WTC11 (cell line): ENCODE results near the gene SLC2A10. TPM values are rescaled to one million over a fixed set of nuclear protein-coding genes. Genes with fewer than 3 reads are reported as not detected.

Source experiments
- ATAC-seq: fragments of 200-7000 bp; cut with Tn5 transposase; 2 replicates; pipeline ENCODE4 v1.10.0; 2021; ENCODE audit warnings: mild to moderate bottlenecking, moderate library complexity
- CTCF ChIA-PET: fragments of 300-600 bp; sonication (Branson Sonifier 250); formaldehyde crosslinking; loops from one replicate; lab custom pipeline; 2021; ENCODE audit warnings: antibody characterized with exemption; lab: Charles Lee
- POLR2A ChIA-PET: fragments of 350-600 bp; sonication (Branson Sonifier 250); formaldehyde crosslinking; loops from one replicate; lab custom pipeline; 2021; ENCODE audit warnings: antibody characterized with exemption; lab: Charles Lee
- DNase-seq: peaks from one replicate; pipeline ENCODE4 v3.0.0; 2021; ENCODE audit warnings: low spot score
- H3K27ac Mint-ChIP-seq: 2 replicates; pipeline ENCODE4 v1.8.0; 2021; ENCODE audit warnings: mixed read lengths
- H3K27me3 Mint-ChIP-seq: 2 replicates; pipeline ENCODE4 v1.8.0; 2021; ENCODE audit warnings: low read depth, mild to moderate bottlenecking, moderate library complexity, mixed read lengths
- H3K36me3 Mint-ChIP-seq: 2 replicates; pipeline ENCODE4 v1.8.0; 2021; ENCODE audit warnings: mixed read lengths
- H3K4me1 Mint-ChIP-seq: 2 replicates; pipeline ENCODE4 v1.8.0; 2022; ENCODE audit warnings: mixed read lengths
- H3K4me3 Mint-ChIP-seq: 2 replicates; pipeline ENCODE4 v1.8.0; 2021; ENCODE audit warnings: mild to moderate bottlenecking, moderate library complexity, mixed read lengths
- H3K9me3 Mint-ChIP-seq: 2 replicates; pipeline ENCODE4 v1.8.0; 2021; ENCODE audit warnings: mixed read lengths
- AFF4 ChIP-seq: sonication (generic); formaldehyde crosslinking; IDR thresholded peaks from 2 replicates; pipeline ENCODE4 v1.8.1; 2023; ENCODE audit warnings: mild to moderate bottlenecking, missing genetic modification reagents, borderline replicate concordance
- ATF6 ChIP-seq: sonication (generic); formaldehyde crosslinking; IDR thresholded peaks from 2 replicates; pipeline ENCODE4 v1.8.1; 2023; ENCODE audit warnings: mild to moderate bottlenecking, missing genetic modification reagents
- CDX4 ChIP-seq: fragments of 250-450 bp; sonication (Bioruptor Pico); IDR thresholded peaks from 2 replicates; pipeline ENCODE4 v1.9.0; 2021; ENCODE audit warnings: moderate library complexity, mild to moderate bottlenecking, inconsistent platforms, borderline replicate concordance
- E2F1 ChIP-seq: sonication (generic); formaldehyde crosslinking; IDR thresholded peaks from 2 replicates; pipeline ENCODE4 v1.8.0; 2022; ENCODE audit warnings: mild to moderate bottlenecking, missing genetic modification reagents
- E2F5 ChIP-seq: sonication (generic); formaldehyde crosslinking; IDR thresholded peaks from 2 replicates; pipeline ENCODE4 v1.8.1; 2022; ENCODE audit warnings: mild to moderate bottlenecking, moderate library complexity, missing genetic modification reagents
- ETV6 ChIP-seq: sonication (generic); formaldehyde crosslinking; IDR thresholded peaks from 2 replicates; pipeline ENCODE4 v1.8.1; 2022; ENCODE audit warnings: mild to moderate bottlenecking, missing genetic modification reagents
- HMGA2 ChIP-seq: fragments of 250-450 bp; sonication (Bioruptor Pico); IDR thresholded peaks from 2 replicates; pipeline ENCODE4 v1.4.0; 2021; ENCODE audit warnings: mild to moderate bottlenecking, moderate library complexity
- IRF1 ChIP-seq: sonication (generic); formaldehyde crosslinking; IDR thresholded peaks from 2 replicates; pipeline ENCODE4 v1.8.0; 2023; ENCODE audit warnings: missing genetic modification reagents
- MXD4 ChIP-seq: fragments of 250-450 bp; sonication (Bioruptor Pico); IDR thresholded peaks from 2 replicates; pipeline ENCODE4 v1.8.0; 2021; ENCODE audit warnings: mild to moderate bottlenecking, moderate library complexity, borderline replicate concordance
- NFATC4 ChIP-seq: fragments of 250-450 bp; sonication (Bioruptor Pico); IDR thresholded peaks from 2 replicates; pipeline ENCODE4 v1.9.0; 2021; ENCODE audit warnings: mild to moderate bottlenecking
- RORB ChIP-seq: fragments of 250-450 bp; sonication (Bioruptor Pico); IDR thresholded peaks from 2 replicates; pipeline ENCODE4 v1.9.0; 2021; ENCODE audit warnings: mild to moderate bottlenecking
- TP53 ChIP-seq: sonication (generic); formaldehyde crosslinking; IDR thresholded peaks from 2 replicates; pipeline ENCODE4 v1.8.1; 2023; ENCODE audit warnings: mild to moderate bottlenecking, missing genetic modification reagents
- USF1 ChIP-seq: sonication (generic); formaldehyde crosslinking; IDR thresholded peaks from 2 replicates; pipeline ENCODE4 v1.8.0; 2022; ENCODE audit warnings: mild to moderate bottlenecking, missing genetic modification reagents
- ZNF121 ChIP-seq: sonication (generic); formaldehyde crosslinking; IDR thresholded peaks from 2 replicates; pipeline ENCODE4 v1.8.0; 2023; ENCODE audit warnings: missing genetic modification reagents
- ZNF317 ChIP-seq: sonication (generic); formaldehyde crosslinking; IDR thresholded peaks from 2 replicates; pipeline ENCODE4 v1.8.1; 2023; ENCODE audit warnings: low read depth, mild to moderate bottlenecking, moderate library complexity, missing genetic modification reagents, borderline replicate concordance
- ZNF396 ChIP-seq: fragments of 250-450 bp; sonication (Bioruptor Pico); IDR thresholded peaks from 2 replicates; pipeline ENCODE4 v1.8.0; 2021; ENCODE audit warnings: mild to moderate bottlenecking, moderate library complexity, borderline replicate concordance
- ZNF416 ChIP-seq: fragments of 250-450 bp; sonication (Bioruptor Pico); IDR thresholded peaks from 2 replicates; pipeline ENCODE4 v1.9.0; 2021; ENCODE audit warnings: mild to moderate bottlenecking, inconsistent platforms
- ZNF425 ChIP-seq: fragments of 250-450 bp; sonication (Bioruptor Pico); conservative IDR thresholded peaks from 2 replicates; pipeline ENCODE4 v1.9.0; 2021; ENCODE audit warnings: mild to moderate bottlenecking
- ZSCAN18 ChIP-seq: fragments of 250-450 bp; sonication (Bioruptor Pico); IDR thresholded peaks from 2 replicates; pipeline ENCODE4 v2.1.2; 2022; ENCODE audit warnings: mild to moderate bottlenecking, moderate library complexity
- total RNA-seq: library from RNA; stranded (reverse); gene quantifications from 3 replicates; pipeline ENCODE4 v1.2.3, GENCODE V29; 2021

SLC2A10 gene
- total RNA-seq, 1 experiment from 2014 or later: 8.0 TPM

- TF ChIP-seq ZNF425 (no peak), ZNF396 (CRISPR knock-in tag) (no peak), HMGA2 (CRISPR knock-in tag) (no peak)
Measured at GRCh38 chr20:46689082-46689753, 20.2 kb upstream of the SLC2A10 start, which contains the start of gene TP53RK (continued).

GRCh38 chr20:46689754-46690085, 19.7 kb upstream of the SLC2A10 start:
- ChIA-PET CTCF (interaction anchor here (0.6 to 1.5 kb wide), 8 partner anchors 10 to 694 kb away, joined by 3 to 7 read pairs (median 3); no protein-coding TSS in a partner anchor), POLR2A (no interaction called here)
- ATAC-seq (no peak), DNase-seq (no peak)
- Mint-ChIP-seq H3K27ac (peak overlapping the region; percentile 99), H3K36me3 (peaks cover 18% of the 10 kb centered on the region), H3K4me1 (peaks cover 36% of the 10 kb centered on the region), H3K4me3 (peak overlapping the region; percentile 96), H3K27me3 (no peaks in the 10 kb centered on the region), H3K9me3 (peaks cover 5% of the 10 kb centered on the region)
- TF ChIP-seq RORB (no peak), MXD4 (no peak), ATF6 (CRISPR knock-in tag) (no peak), E2F1 (CRISPR knock-in tag) (no peak), TP53 (no peak), IRF1 (no peak), E2F5 (CRISPR knock-in tag) (no peak), CDX4 (CRISPR knock-in tag) (no peak), ETV6 (CRISPR knock-in tag) (no peak), ZNF121 (CRISPR knock-in tag) (no peak), NFATC4 (CRISPR knock-in tag) (no peak), ZNF416 (CRISPR knock-in tag) (no peak), USF1 (CRISPR knock-in tag) (no peak), AFF4 (CRISPR knock-in tag) (no peak), ZSCAN18 (CRISPR knock-in tag) (no peak), ZNF317 (CRISPR knock-in tag) (no peak)
